HCT116 (cell line): ENCODE measurements around the gene CDH13.

Experiments used
- EZH2 ChIP-seq: fragments of 200-600 bp; sonication (generic); IDR thresholded peaks from 2 replicates; pipeline ENCODE4 v1.6.1; 2017; ENCODE audit warnings: antibody characterized with exemption, mixed run types
- MAX ChIP-seq: IDR thresholded peaks from 2 replicates; pipeline ENCODE4 v1.6.1; 2012
- POLR2A ChIP-seq: IDR thresholded peaks from 2 replicates; pipeline ENCODE4 v1.7.0; 2011; ENCODE audit warnings: borderline replicate concordance; ENCODE audit not compliant: insufficient read depth, insufficient read length; ENCODE audit errors: extremely low read depth
- RAD21 ChIP-seq: IDR thresholded peaks from 2 replicates; pipeline ENCODE4 v1.6.1; 2012; ENCODE audit warnings: low read depth, mild to moderate bottlenecking
- ZNF274 ChIP-seq: fragments of 200-500 bp; sonication (Bioruptor generic); IDR thresholded peaks from 2 replicates; pipeline ENCODE4 v1.6.1; 2014; ENCODE audit warnings: mild to moderate bottlenecking, low read depth, low read length, inconsistent platforms

GRCh38 chr16:82855471-82855870 lies 228.7 kb downstream of the CDH13 start:
- no peak for TF ChIP-seq EZH2
- no peak for TF ChIP-seq RAD21
- no peak for TF ChIP-seq POLR2A
- no peak for TF ChIP-seq MAX
- no peak for TF ChIP-seq ZNF274
